KG1 (cell line): ENCODE data around the gene LRRTM1.

Experiments
- DNase-seq: peaks from one replicate; lab custom pipeline; 2025; lab: John Stamatoyannopoulos, UW

The LRRTM1 gene, protein sequence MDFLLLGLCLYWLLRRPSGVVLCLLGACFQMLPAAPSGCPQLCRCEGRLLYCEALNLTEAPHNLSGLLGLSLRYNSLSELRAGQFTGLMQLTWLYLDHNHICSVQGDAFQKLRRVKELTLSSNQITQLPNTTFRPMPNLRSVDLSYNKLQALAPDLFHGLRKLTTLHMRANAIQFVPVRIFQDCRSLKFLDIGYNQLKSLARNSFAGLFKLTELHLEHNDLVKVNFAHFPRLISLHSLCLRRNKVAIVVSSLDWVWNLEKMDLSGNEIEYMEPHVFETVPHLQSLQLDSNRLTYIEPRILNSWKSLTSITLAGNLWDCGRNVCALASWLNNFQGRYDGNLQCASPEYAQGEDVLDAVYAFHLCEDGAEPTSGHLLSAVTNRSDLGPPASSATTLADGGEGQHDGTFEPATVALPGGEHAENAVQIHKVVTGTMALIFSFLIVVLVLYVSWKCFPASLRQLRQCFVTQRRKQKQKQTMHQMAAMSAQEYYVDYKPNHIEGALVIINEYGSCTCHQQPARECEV

DNA sequence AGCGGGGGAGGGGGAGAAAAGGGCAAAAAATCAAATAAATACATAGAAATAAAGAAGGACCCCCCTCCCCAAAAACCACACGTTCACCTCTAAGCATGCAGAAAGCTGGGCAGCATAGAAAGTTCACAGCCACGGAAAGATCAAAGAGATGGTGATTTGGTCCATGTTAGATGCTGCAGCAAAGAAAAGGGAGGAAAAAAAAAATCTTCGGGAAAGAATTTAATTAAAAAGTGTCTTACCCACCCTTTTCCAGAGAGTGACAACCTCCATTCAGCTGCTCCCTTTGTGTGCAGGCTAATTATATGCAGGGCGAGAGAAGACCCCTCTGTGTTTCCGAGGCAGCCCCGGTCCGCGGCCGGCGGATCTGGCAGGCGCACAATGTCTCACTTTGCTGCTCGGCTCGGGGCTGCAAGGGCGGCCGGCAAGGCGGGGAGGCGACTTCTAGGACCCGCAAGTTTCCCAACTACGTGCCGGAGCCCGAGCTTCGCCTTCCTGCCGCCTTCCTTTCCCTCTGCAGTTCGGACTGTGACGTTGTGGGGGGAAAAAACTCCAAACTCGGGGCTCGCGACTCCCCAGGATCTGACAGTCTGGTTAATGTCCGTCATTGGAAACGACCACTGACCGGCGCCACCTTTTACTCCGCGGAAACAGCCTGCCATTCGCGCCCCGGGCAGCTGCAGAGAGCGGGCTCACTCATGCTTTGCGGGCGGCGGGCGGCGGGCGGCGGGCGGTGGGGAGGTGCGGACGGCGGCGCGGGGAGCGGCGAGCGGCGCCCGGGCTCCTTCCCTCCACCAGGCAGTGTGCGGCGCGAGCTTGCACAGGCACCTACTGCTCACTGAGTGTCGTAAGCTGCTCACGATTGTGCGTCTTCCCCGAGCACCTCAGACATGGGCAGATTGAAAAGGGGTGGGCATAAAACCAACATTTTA lies at the start of gene LRRTM1:
TSS of gene LRRTM1 (minus strand) at position 844 of the 929 bp plus-strand sequence. CDS start 933 bp downstream, outside the sequence.
- DNase-seq = no peak

DNA sequence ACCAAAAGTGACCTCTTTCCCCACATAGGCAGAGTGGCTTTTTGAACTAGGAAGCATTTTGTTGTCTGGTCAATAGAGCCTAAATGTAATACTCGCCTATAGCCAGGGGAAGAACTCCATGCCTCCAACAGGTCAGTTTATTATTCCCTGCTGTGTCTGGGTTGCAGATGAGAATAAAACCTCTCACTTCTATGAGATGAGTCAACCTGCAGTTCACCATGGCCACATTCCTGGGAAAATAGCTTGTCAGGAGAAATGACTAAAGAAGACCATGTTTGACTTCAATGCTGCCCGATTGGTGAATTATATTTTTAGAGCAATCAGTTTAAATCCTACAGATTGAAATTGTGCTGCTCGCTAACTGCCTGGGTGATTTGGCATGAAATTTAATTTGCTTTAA lies 46.7 kb upstream of the LRRTM1 start:
- DNase-seq = no peak

DNA sequence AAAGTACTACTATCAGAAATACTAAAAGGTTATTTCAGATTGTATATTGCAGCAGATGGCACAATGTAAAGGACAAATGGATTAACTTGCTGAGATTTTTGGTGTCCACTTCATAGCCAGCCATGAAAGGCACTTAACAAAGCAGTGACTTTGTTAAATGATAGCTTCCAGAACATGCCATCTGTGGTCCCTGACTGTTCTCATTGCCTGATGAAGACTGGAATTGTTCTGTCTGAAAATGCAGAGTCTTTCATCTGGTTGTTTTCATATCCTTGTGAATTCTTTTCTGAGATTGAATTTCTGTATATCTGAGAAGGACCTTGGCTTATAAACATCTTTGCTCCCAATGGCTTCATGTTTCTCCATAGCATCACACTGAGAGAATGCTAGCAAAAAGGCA lies 44.4 kb upstream of the LRRTM1 start:
- no peak for DNase-seq

DNA sequence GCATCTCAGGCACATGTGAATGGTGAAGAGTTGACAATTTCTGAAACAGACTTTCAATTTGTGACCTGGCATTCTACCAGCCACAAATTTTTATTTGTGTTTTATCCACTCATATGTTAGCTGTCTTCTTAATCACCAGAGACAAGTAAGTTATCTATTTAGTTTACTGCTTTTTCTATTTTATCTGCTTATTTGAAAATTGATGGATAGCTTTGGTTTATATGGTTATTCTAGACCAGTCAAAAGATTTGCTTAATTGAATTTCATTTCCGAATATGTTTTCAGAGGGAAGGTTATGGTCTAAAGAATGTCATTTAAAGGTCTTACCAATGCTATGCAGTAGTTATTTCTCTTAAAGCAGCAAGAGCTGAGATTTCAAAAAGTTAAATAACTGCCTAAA lies 43.5 kb upstream of the LRRTM1 start:
- no peak for DNase-seq

DNA sequence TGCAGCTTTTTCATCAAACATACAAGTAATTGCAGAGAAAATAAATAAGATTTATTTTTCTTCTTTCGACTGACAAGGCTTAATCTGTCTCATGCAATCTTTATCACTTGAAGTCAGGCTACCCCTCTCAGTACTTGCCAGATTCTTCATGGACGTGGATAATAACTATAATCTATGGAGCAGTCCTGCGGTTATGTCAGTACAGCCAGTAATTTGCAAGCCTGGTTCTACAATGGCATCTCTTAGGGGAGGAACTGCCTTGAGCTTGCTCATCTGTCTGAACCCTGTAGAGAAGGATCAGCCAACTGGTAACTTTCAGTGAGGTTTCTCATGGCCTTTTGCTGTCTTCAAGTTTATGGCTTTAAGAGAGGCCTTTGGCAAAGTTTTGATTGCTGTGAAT lies 35.5 kb upstream of the LRRTM1 start:
- no peak for DNase-seq

DNA sequence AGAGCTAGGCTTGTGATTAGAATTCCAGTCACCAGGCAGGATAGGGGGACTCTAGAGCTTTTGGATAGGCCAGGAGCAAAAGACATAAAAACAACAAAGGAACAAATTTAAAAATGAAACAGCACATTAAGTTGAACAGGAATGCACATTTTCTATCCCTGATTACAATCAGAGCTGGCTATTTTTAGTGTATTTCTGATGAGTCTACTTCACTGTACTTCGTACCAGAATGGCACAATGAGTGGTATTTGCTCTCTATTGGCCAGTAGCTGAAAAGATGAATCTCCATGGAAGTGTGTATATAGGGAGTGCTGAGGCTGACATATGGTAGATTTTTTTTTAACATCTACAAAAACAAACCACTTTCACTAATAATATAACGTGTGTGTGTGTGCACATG lies 34.2 kb upstream of the LRRTM1 start:
- no peak for DNase-seq

DNA sequence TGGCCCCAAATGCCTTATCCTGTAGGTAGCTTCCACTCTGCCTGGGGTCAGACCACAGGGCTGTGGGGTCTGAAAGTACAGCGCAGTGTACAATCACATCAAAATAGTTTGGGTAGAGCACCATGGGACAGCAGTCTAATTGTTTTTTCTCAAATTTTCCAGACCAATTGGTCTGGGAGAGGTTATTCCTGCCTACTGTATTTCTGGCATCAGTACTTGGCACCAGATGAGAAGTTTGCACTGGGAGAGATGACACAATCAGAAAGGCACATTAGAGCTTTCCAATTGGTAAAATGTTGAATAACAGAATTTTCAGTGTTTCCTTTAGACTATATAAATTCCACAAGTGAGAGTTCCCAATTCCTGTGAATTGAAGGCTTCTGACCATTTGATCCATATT lies 30.9 kb upstream of the LRRTM1 start:
- DNase-seq = no peak

DNA sequence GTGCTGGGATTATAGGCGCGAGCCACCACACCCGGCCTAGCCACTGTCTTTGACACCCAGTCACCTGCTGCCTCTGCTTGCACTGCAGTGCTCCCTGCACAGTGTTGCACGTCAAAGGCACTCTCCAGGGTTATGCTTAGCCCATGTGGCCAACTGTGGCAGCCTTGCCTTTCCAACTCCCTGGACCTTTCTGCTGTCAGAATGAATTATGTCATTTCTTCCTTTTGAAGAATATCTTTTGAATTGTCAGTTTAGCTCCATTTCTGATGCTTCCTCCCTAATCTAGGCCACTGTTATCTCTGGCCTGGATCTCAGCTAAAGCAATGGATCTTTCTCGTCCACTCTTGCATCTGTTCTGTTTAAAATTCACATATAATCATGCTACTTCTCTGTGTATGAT lies 29.3 kb upstream of the LRRTM1 start:
- DNase-seq = no peak

DNA sequence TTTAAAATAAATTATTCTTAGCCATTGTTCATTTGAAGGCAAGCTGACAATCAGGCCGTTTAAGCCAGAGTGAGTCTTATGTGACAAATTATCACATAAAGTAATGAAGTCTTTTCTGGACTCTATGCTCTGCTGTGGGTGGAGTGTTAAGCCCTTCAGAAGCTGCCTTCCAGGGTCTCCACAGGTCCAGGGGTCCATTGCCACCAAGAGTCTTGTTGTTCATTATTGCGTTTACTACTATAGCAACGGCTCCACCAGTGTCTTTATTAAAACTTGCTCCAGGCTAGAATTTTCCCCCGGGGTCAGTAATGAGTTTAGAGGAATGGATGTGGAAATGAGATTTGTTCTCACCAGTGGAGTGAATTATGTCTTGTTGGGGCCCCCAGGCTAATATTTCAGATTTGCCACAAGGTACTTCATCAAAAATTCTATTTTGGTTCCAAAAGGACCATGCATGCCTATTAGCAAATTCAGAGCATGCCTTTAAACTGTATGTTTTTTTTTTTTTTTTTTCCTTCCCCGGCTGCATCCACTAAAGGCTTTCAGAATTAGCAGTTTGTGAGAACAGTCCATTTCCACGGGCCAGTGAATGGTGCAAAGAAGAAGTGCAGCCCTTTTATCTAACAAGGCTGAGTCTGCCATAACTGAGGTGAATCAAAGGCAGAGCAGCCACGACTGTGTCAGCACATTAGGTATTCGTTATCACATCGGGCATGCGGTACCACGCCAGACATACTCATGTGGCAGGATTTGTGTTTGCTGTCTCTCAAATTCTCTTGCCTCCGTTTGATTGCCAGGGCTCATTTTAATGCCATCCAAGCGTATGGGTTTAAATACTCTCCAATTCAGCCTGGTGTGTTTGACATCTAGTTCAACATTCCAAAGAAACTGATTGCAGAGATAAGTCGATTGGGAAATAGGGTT lies 26.2 kb upstream of the LRRTM1 start:
- no peak for DNase-seq

DNA sequence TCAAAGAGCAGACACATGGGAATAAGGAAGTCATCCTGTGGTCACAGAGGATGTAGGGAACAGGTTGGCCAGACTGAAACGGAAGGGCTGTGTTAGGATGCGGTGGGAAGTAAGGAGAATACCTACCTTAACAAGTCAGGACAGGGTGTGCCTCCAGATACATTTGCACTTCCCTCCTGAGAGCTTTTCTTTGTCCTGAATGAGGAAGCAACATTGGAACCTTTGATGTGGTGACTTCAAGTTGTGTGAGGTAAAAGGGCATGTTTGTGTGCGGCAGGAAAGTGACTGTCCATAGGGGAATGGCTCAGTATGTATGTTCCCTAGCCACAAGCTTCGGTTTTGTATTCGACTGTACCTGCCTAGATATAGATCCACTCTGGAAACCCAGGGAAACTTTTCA lies 24.9 kb upstream of the LRRTM1 start:
- DNase-seq = no peak

DNA sequence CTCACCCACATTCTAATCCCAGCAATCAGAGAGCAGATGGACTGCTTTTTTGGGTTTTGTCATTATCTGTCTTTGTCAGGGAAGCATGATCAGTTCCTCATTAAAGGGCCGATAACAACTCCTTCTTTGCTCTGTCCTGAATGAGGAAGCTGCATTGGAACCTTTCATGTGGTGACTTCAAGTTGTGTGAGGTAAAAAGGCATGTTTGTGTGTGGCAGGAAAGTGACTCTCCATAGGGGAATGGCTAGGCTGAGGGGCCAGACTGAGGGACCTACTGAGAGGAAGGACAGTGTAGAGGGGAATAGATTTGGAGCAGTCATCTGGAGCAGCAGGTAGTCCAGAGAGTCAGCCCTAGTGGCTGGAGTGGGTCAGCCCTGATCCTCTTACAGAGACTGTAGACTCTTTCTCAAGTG lies 23.6 kb upstream of the LRRTM1 start:
- DNase-seq = no peak

DNA sequence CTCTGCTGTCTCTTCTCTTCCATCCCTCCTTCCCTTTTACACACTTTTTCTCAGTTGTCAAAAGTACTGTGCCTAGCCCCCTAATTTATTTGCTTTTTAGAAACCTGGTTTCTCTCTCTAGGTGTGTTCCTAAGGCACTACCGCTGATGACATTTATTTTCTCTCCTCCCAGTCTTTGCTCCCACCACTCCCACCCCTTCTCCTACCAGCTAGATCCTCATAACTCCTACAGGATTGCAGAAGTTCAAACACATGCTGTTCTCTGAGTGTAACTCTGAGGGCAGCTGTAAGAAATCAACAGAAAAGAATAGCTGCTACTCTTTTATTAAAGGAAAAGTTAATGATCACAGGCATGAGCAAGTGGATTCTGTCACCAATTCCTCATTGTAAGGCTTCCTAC lies 22.3 kb upstream of the LRRTM1 start:
- DNase-seq = no peak

DNA sequence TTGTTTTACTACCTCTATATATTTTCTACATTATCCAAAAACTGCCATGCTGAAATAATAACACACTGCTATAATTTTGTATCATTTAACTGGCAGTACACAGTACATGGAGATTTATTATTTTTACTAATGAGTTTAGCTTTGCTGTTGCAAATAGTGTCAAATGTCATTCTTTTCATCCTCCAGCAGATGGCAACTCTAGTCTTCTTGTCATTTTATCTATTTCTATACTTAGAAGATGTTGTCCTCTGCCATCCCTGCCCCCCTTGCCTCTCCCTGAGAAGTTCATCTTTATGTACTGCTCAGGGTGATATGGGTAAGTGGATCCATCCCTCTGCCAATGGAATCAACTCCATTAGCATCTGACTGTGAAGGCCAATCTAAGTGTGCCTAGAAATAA lies 21.7 kb upstream of the LRRTM1 start:
- DNase-seq = no peak

DNA sequence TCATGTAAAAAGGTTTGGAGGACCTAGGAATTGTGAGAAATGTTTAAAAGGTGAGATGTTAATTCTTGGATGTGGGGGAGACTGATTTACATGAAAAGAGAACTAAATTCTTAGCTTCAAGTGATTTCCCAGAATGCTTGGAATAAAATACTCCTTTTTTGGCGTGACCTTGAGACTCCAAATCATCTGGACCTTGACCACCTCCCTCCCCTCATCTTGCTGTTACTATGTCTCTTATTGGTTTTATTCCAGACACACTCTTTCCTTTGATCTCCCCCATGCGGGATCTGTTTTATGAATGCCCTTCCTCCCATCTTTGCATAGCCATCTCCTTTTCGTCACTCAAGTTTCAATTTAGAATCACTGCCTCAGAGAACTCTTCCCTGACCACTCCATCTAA lies 20.0 kb upstream of the LRRTM1 start:
- no peak for DNase-seq

DNA sequence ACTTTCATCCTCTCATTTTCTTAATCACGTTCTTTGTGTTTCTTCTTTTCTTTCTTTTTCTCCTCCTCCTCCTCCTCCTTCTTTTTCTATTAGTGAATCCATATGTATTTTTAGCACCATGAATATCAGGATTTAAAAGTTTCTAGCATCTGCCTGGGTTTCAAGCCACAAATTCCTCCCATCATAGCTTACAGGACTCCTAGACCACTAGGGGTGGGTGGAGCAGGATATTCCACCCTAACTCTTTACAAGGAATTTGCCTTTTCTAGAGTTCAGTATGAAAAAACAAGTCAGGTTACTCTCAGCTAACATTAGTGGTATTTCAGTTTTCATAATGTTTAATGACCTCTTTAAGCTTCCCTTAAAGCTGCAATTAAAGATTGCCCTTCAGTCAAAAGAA lies 19.1 kb upstream of the LRRTM1 start:
- no peak for DNase-seq

DNA sequence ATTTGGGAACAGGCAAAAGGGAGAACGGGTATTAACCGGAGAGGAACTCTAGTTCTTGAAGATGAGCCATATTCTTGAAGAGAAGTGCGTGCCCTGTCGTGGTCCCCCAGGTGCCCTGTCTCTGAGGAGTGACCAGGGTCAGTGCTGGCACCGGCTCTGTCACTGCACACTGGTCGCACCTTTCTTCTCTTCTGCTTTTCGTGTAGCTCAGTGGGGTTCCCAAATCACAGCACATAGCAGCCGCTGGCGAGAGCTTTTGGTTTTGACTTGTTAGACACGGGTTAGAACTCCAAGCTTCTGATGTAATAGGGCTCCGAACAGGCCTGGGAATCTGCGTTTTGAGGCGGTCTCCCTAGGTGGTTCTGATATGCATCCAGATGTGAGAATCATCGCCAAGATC lies 18.4 kb upstream of the LRRTM1 start:
- DNase-seq = no peak

DNA sequence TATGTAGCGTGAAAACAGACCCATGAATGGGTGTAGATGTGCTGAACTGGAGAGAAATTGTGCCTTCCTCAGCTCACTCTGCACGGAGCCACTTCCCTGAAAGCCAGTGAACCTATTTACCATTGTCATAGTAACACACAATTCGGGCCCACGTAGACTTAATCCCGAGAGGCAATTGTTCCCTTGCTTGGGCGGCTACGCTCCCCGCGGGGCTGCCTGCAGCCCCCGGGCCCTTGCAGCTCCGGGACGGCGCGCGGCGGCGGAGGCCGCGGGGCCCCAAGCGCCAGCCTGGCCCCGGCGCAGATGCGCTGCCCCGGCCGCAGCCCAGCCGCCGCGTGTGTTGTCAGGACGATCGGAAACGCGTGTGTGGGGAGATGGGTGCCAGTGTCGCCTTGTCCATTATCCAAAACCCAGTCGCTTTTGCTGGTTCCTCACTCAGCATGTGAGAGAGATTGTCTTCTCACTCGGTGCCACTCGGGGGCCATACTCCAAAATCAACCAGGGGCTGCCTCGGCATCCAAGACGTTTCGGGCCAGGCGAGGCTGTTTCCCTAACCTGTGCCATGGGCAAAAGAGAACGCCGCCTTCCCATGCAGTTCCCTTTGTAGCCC lies 17.9 kb upstream of the LRRTM1 start:
- no peak for DNase-seq

DNA sequence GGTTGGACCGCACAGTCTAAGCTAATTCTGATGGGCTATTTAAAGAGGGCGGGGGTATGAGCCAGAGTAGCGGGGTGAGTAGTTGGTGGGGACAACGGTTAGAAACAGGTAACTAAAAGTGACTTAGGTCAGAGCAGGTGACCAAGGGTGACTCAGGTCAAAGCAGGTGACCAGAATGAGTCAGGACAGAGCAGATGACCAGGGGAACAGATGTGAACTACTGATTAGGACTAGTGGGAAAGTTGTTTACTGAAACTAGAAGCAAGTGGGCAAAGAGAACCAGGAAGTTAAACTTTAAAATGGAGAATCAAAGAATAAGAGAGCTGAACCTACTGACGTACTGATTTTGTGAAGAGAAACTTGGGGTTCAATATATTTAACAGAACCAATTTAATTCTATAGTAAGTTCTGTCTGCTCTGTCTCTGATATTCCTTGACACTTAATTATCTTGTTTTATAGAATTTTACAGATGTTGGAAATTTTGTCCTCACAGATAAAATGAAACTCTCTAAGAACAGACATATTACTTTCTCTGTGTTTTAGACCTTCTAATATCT lies 7.8 kb upstream of the LRRTM1 start:
- DNase-seq = no peak

DNA sequence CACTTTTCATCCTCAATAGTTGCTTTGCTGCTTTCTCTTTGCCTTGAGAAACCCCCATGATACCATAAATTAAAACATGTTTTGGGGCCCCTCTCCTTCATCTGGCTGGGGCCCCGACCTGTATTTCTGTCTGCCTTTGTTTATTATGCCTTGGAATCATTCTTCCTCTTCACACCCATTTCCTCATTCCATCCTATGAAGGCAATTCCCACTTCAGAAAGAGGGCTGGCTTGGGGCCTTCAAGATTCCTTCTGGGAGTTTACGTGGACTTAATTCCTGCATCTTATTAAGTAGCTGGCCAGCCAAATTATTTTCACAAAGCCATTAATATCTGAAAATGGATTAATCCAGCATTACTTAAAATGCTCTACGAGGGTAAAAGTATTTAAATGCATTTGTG lies 6.8 kb upstream of the LRRTM1 start:
- DNase-seq = no peak

DNA sequence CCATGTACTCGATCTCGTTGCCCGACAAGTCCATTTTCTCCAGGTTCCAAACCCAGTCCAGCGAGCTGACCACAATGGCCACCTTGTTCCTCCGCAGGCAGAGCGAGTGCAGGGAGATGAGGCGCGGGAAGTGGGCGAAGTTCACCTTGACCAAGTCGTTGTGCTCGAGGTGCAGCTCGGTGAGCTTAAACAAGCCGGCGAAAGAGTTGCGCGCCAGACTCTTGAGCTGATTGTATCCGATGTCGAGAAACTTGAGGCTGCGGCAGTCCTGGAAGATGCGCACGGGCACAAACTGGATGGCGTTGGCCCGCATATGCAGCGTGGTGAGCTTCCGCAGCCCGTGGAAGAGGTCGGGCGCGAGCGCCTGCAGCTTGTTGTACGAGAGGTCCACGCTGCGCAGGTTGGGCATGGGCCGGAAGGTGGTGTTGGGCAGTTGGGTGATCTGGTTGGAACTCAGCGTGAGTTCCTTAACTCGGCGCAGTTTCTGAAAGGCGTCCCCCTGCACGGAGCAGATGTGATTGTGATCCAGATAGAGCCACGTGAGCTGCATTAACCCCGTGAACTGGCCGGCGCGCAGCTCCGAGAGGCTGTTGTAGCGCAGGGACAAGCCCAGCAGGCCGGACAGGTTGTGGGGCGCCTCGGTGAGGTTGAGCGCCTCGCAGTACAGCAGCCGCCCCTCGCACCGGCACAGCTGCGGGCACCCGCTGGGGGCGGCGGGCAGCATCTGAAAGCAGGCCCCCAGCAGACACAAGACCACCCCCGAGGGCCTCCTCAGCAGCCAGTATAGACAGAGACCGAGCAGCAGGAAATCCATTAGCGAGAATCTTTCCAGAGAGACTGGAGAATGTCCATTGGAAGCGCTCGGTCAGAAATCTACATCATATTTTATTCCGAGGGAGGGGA lies 1.3 kb downstream of the LRRTM1 start:
- DNase-seq = no peak
